Measurements from ENCODE around the gene CYP3A7. TPM values are rescaled to one million over a fixed set of nuclear protein-coding genes. Genes with fewer than 3 reads are reported as not detected.

Gene CYP3A7
- total RNA-seq = not detected in 2 replicates

GRCh38 chr7:99734987-99735386, at the start of gene CYP3A7:
CYP3A7 (minus strand) TSS chr7:99735196; CDS start chr7:99735093, 103 bp downstream.

GRCh38 chr7:99784007-99784406, 49.0 kb upstream of the CYP3A7 start, which contains the start of gene CYP3A4:
CYP3A4 (minus strand) TSS chr7:99784184; CDS start chr7:99784081, 103 bp downstream.

GRCh38 chr7:99679400-99680191, 55.4 kb downstream of the CYP3A7 start, which contains the start of gene CYP3A5:
CYP3A5 (minus strand) TSS chr7:99679996; CDS start chr7:99679896, 100 bp downstream.

Other genes with a start within 250 kb of the CYP3A7 start
- 24.7 and 28.4 TPM in 2 replicates for gene ZNF394, start 234.9 kb downstream of the CYP3A7 start, total RNA-seq
- 10.4 and 11.8 TPM in 2 replicates for gene ZKSCAN5, start 230.5 kb downstream of the CYP3A7 start, total RNA-seq
- 4.9 and 5.9 TPM in 2 replicates for gene FAM200A, start 183.1 kb downstream of the CYP3A7 start, total RNA-seq
- gene ZNF655, start 176.6 kb downstream of the CYP3A7 start, total RNA-seq = 9.3 and 26.9 TPM in 2 replicates
- gene TMEM225B, start 136.9 kb downstream of the CYP3A7 start, total RNA-seq = 0.19 TPM in 1 of 2 replicates, not detected in the other
- gene ZSCAN25, start 118.2 kb downstream of the CYP3A7 start, total RNA-seq = 10.2 and 15.1 TPM in 2 replicates
- gene CYP3A5, start 55.2 kb downstream of the CYP3A7 start, total RNA-seq = not detected in 2 replicates
- not detected in 2 replicates for gene CYP3A4, start 49.0 kb upstream of the CYP3A7 start, total RNA-seq
- not detected in 2 replicates for gene CYP3A43, start 92.8 kb upstream of the CYP3A7 start, total RNA-seq
- 0.09 and 0.18 TPM in 2 replicates for gene OR2AE1, start 141.8 kb upstream of the CYP3A7 start, total RNA-seq
- gene TRIM4, start 184.3 kb upstream of the CYP3A7 start, total RNA-seq = 13.6 and 22.7 TPM in 2 replicates
- gene GJC3, start 194.4 kb upstream of the CYP3A7 start, total RNA-seq = 0.09 and 0.18 TPM in 2 replicates
- not detected in 2 replicates for gene AZGP1, start 240.8 kb upstream of the CYP3A7 start, total RNA-seq

Measured in endothelial cell of coronary artery (primary cell).